Sigmoid colon (tissue), 7 donors: ENCODE data around the gene SLC27A1. TPM values are rescaled to one million over a fixed set of nuclear protein-coding genes. Genes with fewer than 3 reads are reported as not detected.
"Not testable (repeated sequence)": the region's sequence is repeated elsewhere in the genome, so short reads cannot be mapped to it uniquely, and the experiment has no call there.

Source experiments
- DNase-seq: peaks from one replicate; pipeline ENCODE4 v3.0.0-alpha.2; 2019
- H3K27ac ChIP-seq, 4 donors: fragments of 200-600 bp; sonication (generic); one replicate each; pipeline ENCODE4 v1.5.1; 2016 to 2019; ENCODE audit warnings: mild to moderate bottlenecking in 1 of 4
- H3K27me3 ChIP-seq, 3 donors: fragments of 200-600 bp; sonication (generic); one replicate each; pipeline ENCODE4 v1.5.1; 2019; ENCODE audit warnings: mild to moderate bottlenecking in 1 of 3
- H3K36me3 ChIP-seq, 4 donors: fragments of 200-600 bp; sonication (generic); one replicate each; pipeline ENCODE4 v1.5.1; 2016 to 2019
- H3K4me1 ChIP-seq, 4 donors: fragments of 200-600 bp; sonication (generic); one replicate each; pipeline ENCODE4 v1.5.1; 2017 to 2019
- H3K4me3 ChIP-seq, 4 donors: fragments of 200-600 bp; sonication (generic); one replicate each; pipeline ENCODE4 v1.5.1; 2017 to 2019; ENCODE audit warnings: mild to moderate bottlenecking in 2 of 4, moderate library complexity in 1 of 4
- H3K9me3 ChIP-seq, 4 donors: fragments of 200-600 bp in 3 of 4; sonication (generic) in 3 of 4; one replicate each; pipeline versions ENCODE4 v1.5.1 to v1.6.1; 2013 to 2019
- CTCF ChIP-seq, 4 experiments: fragments of 450-650 bp in 3 of 4; fragments of 200-600 bp in 1 of 4; IDR thresholded peaks; one replicate each; pipeline ENCODE4 v1.5.1; 2016 to 2019; ENCODE audit warnings: antibody characterized with exemption in 4 of 4, mild to moderate bottlenecking in 3 of 4, moderate library complexity in 2 of 4
- EP300 ChIP-seq, 4 donors: sonication (generic); formaldehyde crosslinking; IDR thresholded peaks; one replicate each; pipeline ENCODE4 v1.6.1; 2017; ENCODE audit warnings: antibody characterized with exemption in 4 of 4
- POLR2A ChIP-seq, 2 donors: fragments of 450-650 bp; IDR thresholded peaks; one replicate each; pipeline ENCODE4 v1.6.1; 2016; ENCODE audit warnings: antibody characterized with exemption in 2 of 2, mild to moderate bottlenecking in 2 of 2, moderate library complexity in 2 of 2
- POLR2AphosphoS5 ChIP-seq, 4 donors: sonication (generic); formaldehyde crosslinking; IDR thresholded peaks; one replicate each; pipeline ENCODE4 v1.6.1; 2017; ENCODE audit warnings: antibody characterized with exemption in 4 of 4
- WGBS, 2 donors: extraction: QIAGEN DNeasy Blood & Tissue Kit; methylation state at CpG; one replicate each; pipeline ENCODE4 v1.1.7; 2013; 5-methylcytosine and 5-hydroxymethylcytosine counted together
- intact Hi-C: fragments of 100-400 bp; cut with DNase I; formaldehyde crosslinking; loops from one replicate; pipeline ENCODE4 v1.15.1; 2023
- polyA plus RNA-seq, 3 donors: library from polyadenylated mRNA; stranded (reverse); fragments of 200-250 nt; gene quantifications; one replicate each; pipeline ENCODE4 v1.2.3, GENCODE V29; 2013
- total RNA-seq, 4 donors: library from RNA; depleted of rRNA; stranded (reverse); fragments of >200 nt; gene quantifications; one replicate each; pipeline ENCODE4 v1.1.0, GENCODE V29; 2016
- donor health status: healthy with polysubstance abuse.
- donor health status: Bipolar disorder and iron deficiency.
- donor health status: healthy.

SLC27A1 gene
- total and polyA plus RNA-seq, 7 donors, result 0.69 to 23.8 (median 13.2) TPM

- intact Hi-C loops, result no loop called here
- H3K27ac ChIP-seq, result no peak overlapping the region
- no peak for DNase-seq
- no peaks in the 10 kb centered on the region for H3K36me3 ChIP-seq
- no peaks in the 10 kb centered on the region for H3K27me3 ChIP-seq
- no peaks in the 10 kb centered on the region for H3K4me1 ChIP-seq
- no peaks in the 10 kb centered on the region for H3K9me3 ChIP-seq
- no peak for TF ChIP-seq CTCF (IDR thresholded peaks at IDR 0.05)
- TF ChIP-seq POLR2A (IDR thresholded peaks at IDR 0.05), result no peak
- TF ChIP-seq POLR2AphosphoS5 (IDR thresholded peaks at IDR 0.05), result no peak
- no peak for TF ChIP-seq EP300 (IDR thresholded peaks at IDR 0.05)
- WGBS, 2 donors, result 61 to 82% methylated on average over 5 of the region's 5 CpGs
- H3K4me3 ChIP-seq, result no peak overlapping the region
Measured at GRCh38 chr19:17549085-17549740, 78.9 kb downstream of the SLC27A1 start.

DNA sequence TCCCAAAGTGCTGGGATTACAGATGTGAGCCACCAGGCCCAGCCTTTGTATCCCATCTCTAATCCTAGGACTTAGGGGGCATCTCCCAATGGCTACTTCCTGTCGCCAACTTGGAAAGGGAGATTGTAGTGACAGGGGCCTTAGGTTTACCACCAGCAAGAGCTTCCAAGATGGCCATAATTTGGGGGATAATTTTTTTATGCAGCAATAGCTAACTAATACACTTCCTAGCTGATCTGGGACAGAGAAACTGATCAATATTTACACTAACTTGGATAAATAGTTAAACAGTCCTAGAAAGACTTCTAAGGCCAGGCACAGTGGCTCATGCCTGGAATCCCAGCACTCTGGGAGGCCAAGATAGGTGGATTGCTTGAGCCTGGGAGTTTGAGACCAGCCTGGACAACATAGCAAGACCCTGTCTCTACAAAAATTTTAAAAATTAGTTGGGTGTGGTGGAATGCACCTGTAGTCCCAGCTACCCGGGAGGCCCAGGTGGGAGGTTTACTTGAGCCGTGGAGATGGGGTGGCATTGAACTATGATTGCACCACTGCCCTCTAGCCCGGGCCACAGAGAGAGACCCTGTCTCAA is 79.8 kb downstream of the SLC27A1 start:
- Histone ChIP-seq H3K36me3 (no peaks in the 10 kb centered on the region), H3K4me3 (no peak overlapping the region), H3K27ac (no peak overlapping the region), H3K4me1 (peaks cover 0 to 4% (median 4%) of the 10 kb centered on the region in 4 donors), H3K9me3 (no peaks in the 10 kb centered on the region), H3K27me3 (no peaks in the 10 kb centered on the region)
- TF ChIP-seq POLR2AphosphoS5 (IDR thresholded peaks at IDR 0.05), result no peak
- 92 to 93% methylated on average over 4 of the region's 4 CpGs for WGBS, 2 donors
- DNase-seq, result no peak
- intact Hi-C loops, result no loop called here

GRCh38 chr19:17552735-17553134 is 82.4 kb downstream of the SLC27A1 start:
- H3K27me3 ChIP-seq, H3K4me3 ChIP-seq, H3K27ac ChIP-seq, H3K9me3 ChIP-seq, intact Hi-C loops, DNase-seq, H3K36me3 ChIP-seq: not testable (repeated sequence)
- WGBS, 2 donors, result 92 to 96% methylated on average over 4 of the region's 4 CpGs
- H3K4me1 ChIP-seq, result peaks cover 0 to 24% (median 16%) of the 10 kb centered on the region in 4 donors

DNA sequence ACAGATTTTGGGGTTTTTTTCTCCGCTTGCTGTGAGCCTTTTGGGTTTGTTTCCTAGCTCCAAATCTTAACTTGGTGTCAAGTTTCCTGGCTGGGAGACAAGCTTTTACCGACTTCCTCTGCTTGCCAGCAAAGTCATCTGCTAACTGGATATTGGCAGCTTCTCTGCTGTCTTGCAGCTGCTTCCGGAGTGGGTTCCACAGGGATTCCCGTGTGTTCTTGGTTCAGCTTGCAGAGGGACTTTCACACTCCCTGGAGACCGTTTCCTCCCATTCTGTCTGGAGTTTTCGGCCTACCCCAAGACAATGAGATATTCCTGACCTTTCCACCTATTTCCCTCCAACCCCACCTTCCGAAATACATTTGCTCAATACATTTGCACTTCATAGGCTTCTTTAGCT is 82.9 kb downstream of the SLC27A1 start:
- Histone ChIP-seq H3K36me3 (peaks cover 0 to 6% (median 0%) of the 10 kb centered on the region in 4 donors), H3K27me3 (no peaks in the 10 kb centered on the region), H3K27ac (peak overlapping the region; percentile 23 to 60 (median 59)), H3K9me3 (no peaks in the 10 kb centered on the region), H3K4me3 (no peak overlapping the region), H3K4me1 (peaks cover 0 to 24% (median 16%) of the 10 kb centered on the region in 4 donors)
- intact Hi-C loops, result no loop called here
- DNase-seq, result peak; percentile 90
- TF ChIP-seq EP300 (IDR thresholded peaks at IDR 0.05), result peak in 1 of 4 donors; percentile 25
- no peak for TF ChIP-seq POLR2A (IDR thresholded peaks at IDR 0.05)
- peak in 3 of 4 donors; percentile 43 to 77 (median 55) for TF ChIP-seq POLR2AphosphoS5 (IDR thresholded peaks at IDR 0.05)
- TF ChIP-seq CTCF (IDR thresholded peaks at IDR 0.05), result no peak
- 46 to 68% methylated on average over 7 of the region's 7 CpGs for WGBS, 2 donors

DNA sequence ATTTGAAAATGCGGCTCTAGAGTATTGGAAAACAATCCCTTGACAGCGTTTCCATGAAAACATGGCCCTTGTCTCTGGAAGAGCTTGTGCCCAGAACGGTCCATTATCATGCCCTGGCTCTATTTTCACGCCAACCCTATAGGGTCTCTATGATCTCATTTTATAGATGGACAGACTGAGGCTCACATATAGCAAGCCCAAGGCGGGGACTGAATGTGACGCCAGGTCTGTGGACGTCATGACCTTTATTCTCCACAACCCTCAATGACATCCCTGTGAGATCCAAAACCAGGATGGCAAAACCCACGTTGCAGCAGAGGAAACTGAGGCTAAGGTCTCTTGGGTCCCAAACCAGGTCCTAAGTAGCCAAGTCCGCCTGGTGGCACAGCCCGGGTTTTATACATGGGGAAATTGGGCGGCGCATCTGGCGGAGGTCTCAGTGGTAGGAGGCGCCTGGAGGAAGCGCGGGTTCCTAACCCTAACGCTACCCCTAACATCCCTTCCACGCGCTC is 84.7 kb downstream of the SLC27A1 start:
- intact Hi-C loops, result loop anchor here (1.0 to 2.0 kb wide), 2 partner anchors 42 to 85 kb away; partner anchors contain the start of gene SLC27A1
- Histone ChIP-seq H3K27ac (peak overlapping the region; percentile 80 to 87 (median 82)), H3K4me3 (peak overlapping the region; percentile 76 to 91 (median 86)), H3K9me3 (no peaks in the 10 kb centered on the region), H3K4me1 (peaks cover 0 to 24% (median 16%) of the 10 kb centered on the region in 4 donors), H3K27me3 (no peaks in the 10 kb centered on the region), H3K36me3 (peaks cover 8 to 21% (median 10%) of the 10 kb centered on the region in 4 donors)
- no peak for TF ChIP-seq EP300 (IDR thresholded peaks at IDR 0.05)
- no peak for TF ChIP-seq POLR2AphosphoS5 (IDR thresholded peaks at IDR 0.05)
- TF ChIP-seq POLR2A (IDR thresholded peaks at IDR 0.05), result no peak
- TF ChIP-seq CTCF (IDR thresholded peaks at IDR 0.05), result no peak
- WGBS, 2 donors, result 9 to 16% methylated on average over 19 of the region's 19 CpGs
- no peak for DNase-seq
